GM23338 (cell line): ENCODE results near the gene FRMD3. TPM values are rescaled to one million over a fixed set of nuclear protein-coding genes. Genes with fewer than 3 reads are reported as not detected.

Experiments used
- ATAC-seq: fragments of 200-7000 bp; cut with Tn5 transposase; 3 replicates; pipeline ENCODE4 v1.9.1; 2020
- DNase-seq: peaks from one replicate; pipeline ENCODE4 v3.0.0-alpha.2; 2015; ENCODE audit warnings: low spot score
- H2AFZ ChIP-seq: fragments of 200-600 bp; sonication (generic); 2 replicates; pipeline ENCODE4 v1.8.0; 2016; ENCODE audit warnings: antibody characterized with exemption, mild to moderate bottlenecking, moderate library complexity
- H3F3A ChIP-seq: fragments of 200-600 bp; sonication (generic); replicated peaks from 2 replicates; pipeline ENCODE4 v1.8.0; 2017; ENCODE audit warnings: antibody characterized with exemption, mixed run types, low read depth
- H3K27ac ChIP-seq: fragments of 200-600 bp; sonication (generic); 2 replicates; pipeline ENCODE4 v1.6.1; 2016; ENCODE audit warnings: low read depth
- H3K27me3 ChIP-seq: fragments of 200-600 bp; sonication (generic); 2 replicates; pipeline ENCODE4 v1.8.0; 2016; ENCODE audit warnings: mild to moderate bottlenecking, mixed run types, moderate library complexity; ENCODE audit not compliant: insufficient read depth
- H3K36me3 ChIP-seq: fragments of 200-600 bp; sonication (generic); 2 replicates; pipeline ENCODE4 v1.8.0; 2016; ENCODE audit warnings: mild to moderate bottlenecking; ENCODE audit not compliant: insufficient read depth
- H3K4me1 ChIP-seq: fragments of 200-600 bp; sonication (generic); 2 replicates; pipeline ENCODE4 v1.8.0; 2016; ENCODE audit warnings: mild to moderate bottlenecking, moderate library complexity; ENCODE audit not compliant: insufficient read depth
- H3K4me2 ChIP-seq: fragments of 200-600 bp; sonication (generic); 2 replicates; pipeline ENCODE4 v1.7.1; 2017; ENCODE audit warnings: mixed run types
- H3K4me3 ChIP-seq: fragments of 200-600 bp; sonication (generic); 2 replicates; pipeline ENCODE4 v1.6.1; 2016; ENCODE audit warnings: mixed run types
- H3K79me2 ChIP-seq: fragments of 200-600 bp; sonication (generic); replicated peaks from 2 replicates; pipeline ENCODE4 v1.8.0; 2017; ENCODE audit warnings: mild to moderate bottlenecking; ENCODE audit not compliant: insufficient read depth
- H3K9me2 ChIP-seq: fragments of 200-600 bp; sonication (generic); 2 replicates; pipeline ENCODE4 v1.8.0; 2017; ENCODE audit not compliant: insufficient read depth
- H4K20me1 ChIP-seq: fragments of 200-600 bp; sonication (generic); replicated peaks from 2 replicates; pipeline ENCODE4 v1.8.0; 2017; ENCODE audit warnings: mild to moderate bottlenecking; ENCODE audit not compliant: insufficient read depth
- H3K27ac Mint-ChIP-seq: 2 replicates; pipeline ENCODE4 v1.8.0; 2020; ENCODE audit warnings: inconsistent platforms, mild to moderate bottlenecking, moderate library complexity, mixed read lengths
- H3K27me3 Mint-ChIP-seq: 3 replicates; pipeline ENCODE4 v1.8.0; 2022; ENCODE audit warnings: low read depth, mild to moderate bottlenecking, moderate library complexity, mixed read lengths, inconsistent platforms; ENCODE audit not compliant: insufficient read depth, poor library complexity
- H3K36me3 Mint-ChIP-seq: 3 replicates; pipeline ENCODE4 v1.8.0; 2021; ENCODE audit warnings: low read depth, mild to moderate bottlenecking, inconsistent platforms, moderate library complexity, mixed read lengths
- H3K4me1 Mint-ChIP-seq: 3 replicates; pipeline ENCODE4 v1.8.0; 2020; ENCODE audit warnings: mild to moderate bottlenecking, inconsistent platforms, mixed read lengths
- H3K4me3 Mint-ChIP-seq: 3 replicates; pipeline ENCODE4 v1.8.0; 2021; ENCODE audit warnings: moderate library complexity, mild to moderate bottlenecking, inconsistent platforms, mixed read lengths
- H3K9me3 Mint-ChIP-seq: 3 replicates; pipeline ENCODE4 v1.8.0; 2020; ENCODE audit warnings: moderate library complexity, mild to moderate bottlenecking, inconsistent platforms, mixed read lengths
- CREB1 ChIP-seq: fragments of 250-450 bp; sonication (Bioruptor Pico); IDR thresholded peaks from 2 replicates; pipeline ENCODE4 v1.5.0; 2020; ENCODE audit warnings: low read depth, mild to moderate bottlenecking, moderate library complexity
- EZH2phosphoT487 ChIP-seq: fragments of 200-600 bp; sonication (generic); IDR thresholded peaks from one replicate; pipeline ENCODE4 v1.8.1; 2018; ENCODE audit warnings: antibody characterized with exemption; ENCODE audit not compliant: unreplicated experiment
- POLR2AphosphoS5 ChIP-seq: IDR thresholded peaks from 2 replicates; pipeline ENCODE4 v1.6.1; 2016; ENCODE audit warnings: antibody characterized with exemption, low read depth
- ZNF114 ChIP-seq: fragments of 250-450 bp; sonication (Bioruptor Pico); IDR thresholded peaks from 2 replicates; pipeline ENCODE4 v1.5.0; 2020; ENCODE audit warnings: mild to moderate bottlenecking, moderate library complexity
- polyA plus RNA-seq: library from polyadenylated mRNA; unstranded; fragments of >200 nt; fragmentation: Nextera tagmentation; extraction: Ambion mirVana; gene quantifications from 2 replicates; pipeline ENCODE4 v1.2.1, GENCODE V29; 2016
- total RNA-seq: library from RNA; depleted of rRNA; stranded (reverse); fragments of >200 nt; shearing (Covaris generic); gene quantifications from 2 replicates; pipeline ENCODE4 v1.2.3, GENCODE V29; 2014
- TF ChIP-seq, protein P1 (sequence below): IDR thresholded peaks from one replicate; pipeline ENCODE4 v1.6.1; 2018; ENCODE audit warnings: antibody characterized with exemption; ENCODE audit not compliant: unreplicated experiment
- TF ChIP-seq, protein P2 (sequence below): IDR thresholded peaks from 2 replicates; pipeline ENCODE4 v1.6.1; 2016; ENCODE audit warnings: antibody characterized with exemption
- TF ChIP-seq, protein P3 (sequence below), 2 experiments: fragments of 200-600 bp in 1 of 2; sonication (generic) in 1 of 2; conservative IDR thresholded peaks; 2 replicates each; pipeline versions ENCODE4 v1.5.1 to v1.6.1; 2016 to 2017; ENCODE audit warnings: antibody characterized with exemption in 2 of 2, low read depth in 2 of 2, mild to moderate bottlenecking in 2 of 2, moderate library complexity in 1 of 2

The FRMD3 gene
- total and polyA plus RNA-seq, 2 experiments from 2014 or later, result 0.47 to 1.2 TPM

DNA sequence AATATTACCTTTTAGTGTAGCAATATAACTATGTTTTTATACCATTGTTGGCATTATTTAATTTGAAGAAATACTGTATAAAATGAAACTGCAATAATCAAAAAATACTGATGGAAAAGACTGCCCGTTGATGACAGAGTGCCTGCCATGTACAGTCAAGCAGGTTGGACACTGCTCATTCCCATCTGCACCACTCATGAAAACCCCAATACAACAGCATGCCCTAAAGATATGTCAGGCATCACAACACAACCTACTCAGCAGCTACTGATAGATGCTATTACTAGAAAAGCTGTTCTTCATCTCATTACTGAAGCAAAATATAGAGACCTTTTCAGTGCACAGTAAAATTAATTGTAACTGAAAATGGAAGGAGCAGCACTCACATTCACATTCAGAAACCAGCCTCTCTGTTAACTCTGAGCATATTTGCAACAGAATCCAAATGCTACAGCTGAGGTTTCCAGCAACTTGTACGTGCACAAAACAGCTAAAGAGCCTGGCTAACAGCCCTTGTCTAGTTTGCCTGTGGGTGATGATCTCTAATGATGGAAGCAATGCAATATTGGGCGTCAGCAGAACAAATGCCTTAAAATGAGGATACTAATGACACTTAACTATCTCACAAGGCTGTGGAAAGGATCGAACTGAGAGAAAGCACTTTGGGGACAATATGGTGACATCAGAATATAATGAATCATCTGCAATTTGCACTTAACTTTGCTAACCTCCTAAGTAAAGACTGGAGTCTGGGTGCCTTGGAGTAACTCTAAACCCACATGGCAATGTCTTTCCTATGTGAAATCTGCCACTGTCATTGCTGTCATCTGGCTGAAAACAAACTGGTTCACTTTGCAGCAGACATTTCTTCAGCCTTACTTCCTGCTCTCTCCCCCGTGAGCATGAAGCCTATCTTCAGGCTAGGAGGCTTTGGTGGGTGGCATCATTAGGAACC, 280.0 kb downstream of the FRMD3 start:
- no peak for ATAC-seq
- Histone ChIP-seq H2AFZ (no peak overlapping the region), H3K4me3 (no peak overlapping the region), H4K20me1 (no peaks in the 10 kb centered on the region), H3F3A (no peaks in the 10 kb centered on the region), H3K79me2 (no peaks in the 10 kb centered on the region), H3K4me2 (no peak overlapping the region), H3K36me3 (no peaks in the 10 kb centered on the region), H3K4me1 (no peaks in the 10 kb centered on the region), H3K27ac (no peak overlapping the region), H3K9me2 (peaks cover 7% of the 10 kb centered on the region; the same call in 1 of the 2 replicates), H3K27me3 (no peaks in the 10 kb centered on the region)
- no peak for TF ChIP-seq ZNF114 (CRISPR knock-in tag)
- TF ChIP-seq, protein P1, sequence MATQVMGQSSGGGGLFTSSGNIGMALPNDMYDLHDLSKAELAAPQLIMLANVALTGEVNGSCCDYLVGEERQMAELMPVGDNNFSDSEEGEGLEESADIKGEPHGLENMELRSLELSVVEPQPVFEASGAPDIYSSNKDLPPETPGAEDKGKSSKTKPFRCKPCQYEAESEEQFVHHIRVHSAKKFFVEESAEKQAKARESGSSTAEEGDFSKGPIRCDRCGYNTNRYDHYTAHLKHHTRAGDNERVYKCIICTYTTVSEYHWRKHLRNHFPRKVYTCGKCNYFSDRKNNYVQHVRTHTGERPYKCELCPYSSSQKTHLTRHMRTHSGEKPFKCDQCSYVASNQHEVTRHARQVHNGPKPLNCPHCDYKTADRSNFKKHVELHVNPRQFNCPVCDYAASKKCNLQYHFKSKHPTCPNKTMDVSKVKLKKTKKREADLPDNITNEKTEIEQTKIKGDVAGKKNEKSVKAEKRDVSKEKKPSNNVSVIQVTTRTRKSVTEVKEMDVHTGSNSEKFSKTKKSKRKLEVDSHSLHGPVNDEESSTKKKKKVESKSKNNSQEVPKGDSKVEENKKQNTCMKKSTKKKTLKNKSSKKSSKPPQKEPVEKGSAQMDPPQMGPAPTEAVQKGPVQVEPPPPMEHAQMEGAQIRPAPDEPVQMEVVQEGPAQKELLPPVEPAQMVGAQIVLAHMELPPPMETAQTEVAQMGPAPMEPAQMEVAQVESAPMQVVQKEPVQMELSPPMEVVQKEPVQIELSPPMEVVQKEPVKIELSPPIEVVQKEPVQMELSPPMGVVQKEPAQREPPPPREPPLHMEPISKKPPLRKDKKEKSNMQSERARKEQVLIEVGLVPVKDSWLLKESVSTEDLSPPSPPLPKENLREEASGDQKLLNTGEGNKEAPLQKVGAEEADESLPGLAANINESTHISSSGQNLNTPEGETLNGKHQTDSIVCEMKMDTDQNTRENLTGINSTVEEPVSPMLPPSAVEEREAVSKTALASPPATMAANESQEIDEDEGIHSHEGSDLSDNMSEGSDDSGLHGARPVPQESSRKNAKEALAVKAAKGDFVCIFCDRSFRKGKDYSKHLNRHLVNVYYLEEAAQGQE, result no peak
- no peak for TF ChIP-seq POLR2AphosphoS5
- no peak for TF ChIP-seq CREB1 (CRISPR knock-in tag)
- TF ChIP-seq, protein P2, sequence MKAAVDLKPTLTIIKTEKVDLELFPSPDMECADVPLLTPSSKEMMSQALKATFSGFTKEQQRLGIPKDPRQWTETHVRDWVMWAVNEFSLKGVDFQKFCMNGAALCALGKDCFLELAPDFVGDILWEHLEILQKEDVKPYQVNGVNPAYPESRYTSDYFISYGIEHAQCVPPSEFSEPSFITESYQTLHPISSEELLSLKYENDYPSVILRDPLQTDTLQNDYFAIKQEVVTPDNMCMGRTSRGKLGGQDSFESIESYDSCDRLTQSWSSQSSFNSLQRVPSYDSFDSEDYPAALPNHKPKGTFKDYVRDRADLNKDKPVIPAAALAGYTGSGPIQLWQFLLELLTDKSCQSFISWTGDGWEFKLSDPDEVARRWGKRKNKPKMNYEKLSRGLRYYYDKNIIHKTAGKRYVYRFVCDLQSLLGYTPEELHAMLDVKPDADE, result no peak
- TF ChIP-seq EZH2phosphoT487, result no peak
- TF ChIP-seq, protein P3, sequence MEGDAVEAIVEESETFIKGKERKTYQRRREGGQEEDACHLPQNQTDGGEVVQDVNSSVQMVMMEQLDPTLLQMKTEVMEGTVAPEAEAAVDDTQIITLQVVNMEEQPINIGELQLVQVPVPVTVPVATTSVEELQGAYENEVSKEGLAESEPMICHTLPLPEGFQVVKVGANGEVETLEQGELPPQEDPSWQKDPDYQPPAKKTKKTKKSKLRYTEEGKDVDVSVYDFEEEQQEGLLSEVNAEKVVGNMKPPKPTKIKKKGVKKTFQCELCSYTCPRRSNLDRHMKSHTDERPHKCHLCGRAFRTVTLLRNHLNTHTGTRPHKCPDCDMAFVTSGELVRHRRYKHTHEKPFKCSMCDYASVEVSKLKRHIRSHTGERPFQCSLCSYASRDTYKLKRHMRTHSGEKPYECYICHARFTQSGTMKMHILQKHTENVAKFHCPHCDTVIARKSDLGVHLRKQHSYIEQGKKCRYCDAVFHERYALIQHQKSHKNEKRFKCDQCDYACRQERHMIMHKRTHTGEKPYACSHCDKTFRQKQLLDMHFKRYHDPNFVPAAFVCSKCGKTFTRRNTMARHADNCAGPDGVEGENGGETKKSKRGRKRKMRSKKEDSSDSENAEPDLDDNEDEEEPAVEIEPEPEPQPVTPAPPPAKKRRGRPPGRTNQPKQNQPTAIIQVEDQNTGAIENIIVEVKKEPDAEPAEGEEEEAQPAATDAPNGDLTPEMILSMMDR (conservative IDR thresholded peaks at IDR 0.05; ENCODE audit: low read depth in 2 of 2), result no peak
- no peak for DNase-seq
- peaks cover 1% of the 10 kb centered on the region; the same call in 1 of the 3 replicates for H3K36me3 Mint-ChIP-seq
- H3K27ac Mint-ChIP-seq, result no peak overlapping the region
- H3K27me3 Mint-ChIP-seq, result no peaks in the 10 kb centered on the region
- H3K4me1 Mint-ChIP-seq, result no peaks in the 10 kb centered on the region
- H3K4me3 Mint-ChIP-seq, result no peak overlapping the region
- H3K9me3 Mint-ChIP-seq, result peaks cover 14% of the 10 kb centered on the region
